ENCODE data around the gene CRYGS.
"Not testable (repeated sequence)": the region's sequence is repeated elsewhere in the genome, so short reads cannot be mapped to it uniquely, and the experiment has no call there.

CRYGS gene

DNA sequence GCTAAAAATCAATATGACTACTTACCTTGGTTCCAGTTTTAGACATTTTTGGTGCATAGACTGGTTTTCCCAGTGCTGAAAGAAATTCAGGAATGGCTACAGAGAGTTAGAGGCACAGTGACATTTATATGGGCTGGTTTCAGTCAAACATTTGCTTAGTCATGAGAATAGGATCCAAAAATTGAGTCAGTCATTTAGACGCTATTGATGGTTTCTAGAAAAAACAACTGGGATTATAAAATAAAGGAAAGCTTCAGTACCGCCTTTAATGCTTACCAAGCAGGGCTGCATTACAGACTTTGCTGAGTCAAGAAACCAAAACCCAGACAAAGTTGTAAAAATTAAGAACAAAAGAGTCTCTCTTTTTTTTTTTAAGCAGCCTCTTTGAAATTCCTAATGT lies at the start of gene CRYGS:
Gene CRYGS, minus strand, starts transcription at position 100 of the 400 bp plus-strand sequence. Its CDS starts 54 bp downstream, at position 46.
- DNase-seq, result no peak

DNA sequence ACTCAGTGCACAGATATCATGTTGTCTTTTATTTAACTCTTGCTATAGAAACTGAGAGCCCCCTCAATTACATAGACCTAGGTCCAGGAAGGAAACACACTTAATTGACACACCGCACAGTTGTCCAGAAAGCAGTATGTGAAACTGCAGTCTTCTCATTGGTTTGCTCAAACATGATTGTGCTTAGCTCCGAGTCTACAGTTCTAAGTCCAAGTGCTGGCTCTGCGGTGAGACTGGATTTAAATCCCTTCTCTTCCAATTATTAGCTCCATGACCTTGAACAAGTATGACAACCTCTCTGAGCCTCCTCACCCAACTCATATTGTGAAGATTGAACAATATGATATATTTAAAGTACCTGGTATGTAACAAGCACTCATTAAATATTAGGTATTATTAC lies 49.7 kb upstream of the CRYGS start:
- DNase-seq, result no peak

DNA sequence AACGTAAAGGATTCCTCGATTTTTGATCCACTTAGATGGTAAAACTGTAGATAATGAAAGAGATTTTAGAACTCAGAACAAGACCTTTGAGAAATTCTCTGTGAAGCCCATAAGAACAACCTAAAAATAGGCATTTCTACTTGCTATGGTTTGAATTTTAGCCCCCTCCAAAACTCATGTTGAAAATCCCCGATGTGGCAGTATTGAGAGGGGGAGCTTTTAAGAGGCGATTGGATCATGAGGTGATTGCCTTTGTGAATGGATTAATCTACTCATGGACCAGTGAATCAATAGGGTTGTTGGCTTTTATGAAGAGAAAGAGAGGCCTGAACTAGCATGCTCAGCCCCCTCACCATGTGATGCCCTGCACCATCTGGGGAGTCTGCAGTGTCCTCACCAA lies 48.5 kb upstream of the CRYGS start:
- no peak for DNase-seq

DNA sequence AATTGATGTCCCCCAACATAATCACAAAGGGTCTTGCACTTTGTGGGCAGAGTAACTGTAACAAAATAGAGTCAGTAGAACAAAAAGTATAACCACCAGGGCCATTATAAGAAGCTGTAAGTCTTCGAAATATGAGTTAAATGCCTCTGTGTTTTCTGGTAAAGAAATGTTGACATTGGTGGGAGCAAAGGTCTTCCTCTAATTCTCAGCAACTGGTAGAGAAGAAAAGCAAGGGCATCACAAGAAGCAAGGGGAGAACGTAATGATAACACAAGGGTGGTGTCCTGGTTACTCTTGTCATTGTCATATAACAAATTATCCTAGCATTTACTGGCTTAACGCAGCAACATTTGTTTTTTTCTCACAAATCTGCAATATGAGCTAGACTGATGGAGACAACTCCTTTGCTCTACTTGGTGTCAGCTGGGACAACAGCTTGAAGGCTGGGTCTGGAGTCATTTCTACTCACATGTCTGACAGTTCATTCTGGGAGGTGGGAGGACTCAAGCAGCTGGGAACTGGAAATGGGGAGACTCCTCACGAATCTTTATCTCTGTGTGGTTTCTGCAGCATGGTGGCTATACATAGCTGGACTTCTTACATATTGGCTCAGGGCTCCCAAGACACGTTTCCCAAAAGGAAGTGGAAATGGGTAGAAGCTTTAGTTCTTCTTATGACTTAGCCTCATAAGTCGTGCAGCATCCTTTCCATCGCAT lies 46.6 kb upstream of the CRYGS start:
- DNase-seq, result no peak

DNA sequence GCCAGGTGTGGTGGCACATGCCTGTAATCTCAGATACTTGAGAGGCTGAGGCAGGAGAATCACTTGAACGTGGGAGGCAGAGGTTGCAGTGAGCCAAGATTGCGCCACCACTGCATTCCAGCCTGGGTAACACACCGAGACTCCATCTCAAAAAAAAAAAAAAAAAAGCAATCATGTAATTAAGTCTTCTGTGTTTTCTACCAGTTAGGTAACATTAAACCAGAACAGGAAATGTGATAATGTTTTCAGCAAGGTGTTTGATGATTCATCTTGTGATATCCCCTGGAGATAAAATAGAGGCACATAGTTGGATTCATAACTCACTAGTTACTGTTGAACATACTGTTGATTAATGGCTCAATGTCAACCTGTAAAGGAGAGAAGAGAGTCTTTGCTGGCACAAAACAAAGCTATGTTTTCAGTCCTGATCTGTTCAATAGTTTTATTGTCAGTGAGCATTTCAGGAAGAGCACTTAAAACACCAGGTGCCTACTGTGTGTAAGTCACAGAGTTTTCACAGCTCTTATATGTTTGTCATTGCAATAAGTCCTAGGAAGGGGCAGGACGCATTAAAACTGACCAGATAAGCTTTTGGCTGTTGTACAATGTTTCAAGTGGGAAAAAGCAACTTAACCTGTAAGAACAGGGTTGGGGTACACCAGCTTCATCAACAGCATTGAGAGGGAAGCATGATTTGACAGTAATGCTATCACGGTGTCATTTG lies 45.8 kb upstream of the CRYGS start:
- no peak for DNase-seq

DNA sequence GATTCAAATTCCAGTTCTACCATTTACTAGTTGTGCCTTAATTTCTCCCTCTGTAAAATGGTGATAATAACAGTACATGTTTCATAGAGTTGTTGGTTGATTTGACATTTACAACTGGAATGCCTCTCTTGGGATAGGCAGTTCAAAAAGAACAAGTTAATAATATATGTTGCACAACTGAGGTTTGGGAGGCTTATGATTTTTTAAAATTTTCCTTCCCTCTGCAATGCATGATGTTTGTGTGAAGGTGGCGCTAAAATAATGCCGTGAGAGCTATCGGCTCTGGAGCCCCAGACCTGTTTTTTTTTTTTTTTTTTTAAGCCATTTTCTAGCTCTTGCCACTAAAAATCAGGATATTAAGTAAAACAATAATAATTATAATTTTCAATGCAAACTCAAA lies 44.9 kb upstream of the CRYGS start:
- no peak for DNase-seq

DNA sequence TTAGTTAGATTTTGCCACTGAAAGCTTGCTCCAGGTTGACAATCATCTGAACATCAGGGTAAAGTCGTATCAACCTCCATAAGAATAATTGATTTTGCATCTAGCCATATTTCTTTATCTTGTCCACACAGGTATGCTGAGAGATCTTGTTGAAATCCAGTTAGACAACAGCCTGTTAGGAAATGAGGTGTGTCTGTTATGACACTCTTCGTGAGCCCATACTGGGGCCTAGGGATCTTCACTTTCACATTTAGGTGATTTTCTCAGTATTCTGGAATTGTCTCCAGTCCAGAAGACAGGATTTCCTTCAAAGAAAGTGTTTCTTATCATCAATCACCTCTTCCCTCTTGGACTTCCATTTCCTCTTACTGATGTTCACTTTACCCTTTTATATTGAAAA lies 44.5 kb upstream of the CRYGS start:
- DNase-seq, result no peak

DNA sequence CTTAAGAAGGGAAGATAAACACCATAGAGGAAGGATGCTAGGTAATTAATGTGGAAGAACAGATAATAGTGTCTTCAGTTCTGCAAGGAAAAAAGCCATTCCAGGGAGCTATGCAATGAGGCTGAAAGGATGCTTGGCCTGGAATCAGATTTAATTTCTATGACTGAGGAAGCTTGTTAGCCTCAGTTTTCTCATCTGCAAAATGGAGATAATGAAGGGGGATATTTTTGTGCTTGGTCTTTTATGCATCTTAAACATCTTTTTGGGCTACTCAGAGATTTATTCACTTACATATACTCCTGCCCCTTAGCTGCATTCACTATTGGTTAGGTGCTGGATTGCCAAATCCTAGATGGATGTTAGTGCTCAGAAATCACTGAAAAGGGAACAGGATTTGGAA lies 43.0 kb upstream of the CRYGS start:
- DNase-seq, result no peak

DNA sequence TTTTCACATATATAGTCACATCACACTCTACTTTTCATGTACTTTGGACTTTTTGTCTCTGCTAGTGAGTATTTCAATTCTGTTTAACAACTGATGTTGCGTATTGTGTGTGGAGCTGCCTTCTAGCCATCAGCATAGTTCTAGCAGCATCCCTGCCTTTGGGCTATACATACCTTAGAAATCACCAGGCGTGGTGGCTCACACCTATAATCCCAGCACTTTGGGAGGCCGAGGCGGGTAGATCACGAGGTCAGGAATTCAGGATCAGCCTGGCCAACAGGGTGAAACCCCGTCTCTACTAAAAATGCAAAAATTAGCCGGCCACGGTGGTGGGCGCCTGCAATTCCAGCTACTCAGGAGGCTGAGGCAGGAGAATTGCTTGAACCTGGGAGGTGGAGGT lies 42.1 kb upstream of the CRYGS start:
- not testable (repeated sequence) for DNase-seq

DNA sequence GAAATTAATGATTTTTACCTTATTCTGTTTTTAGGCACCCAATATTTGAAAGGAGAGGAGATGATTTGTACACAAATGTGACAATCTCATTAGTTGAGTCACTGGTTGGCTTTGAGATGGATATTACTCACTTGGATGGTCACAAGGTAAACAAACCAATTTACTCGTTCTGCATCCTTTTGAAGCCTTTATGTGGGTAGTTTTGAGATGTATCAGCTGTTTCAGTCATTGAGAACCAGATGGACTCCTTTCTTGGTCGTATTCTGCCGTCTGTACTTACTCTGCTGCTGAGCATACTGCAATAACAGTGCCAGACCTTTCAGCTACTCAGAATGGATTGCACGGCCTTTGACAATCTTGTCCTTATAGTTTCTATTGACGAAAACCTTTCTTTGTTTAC lies 39.7 kb upstream of the CRYGS start:
- DNase-seq, result no peak

DNA sequence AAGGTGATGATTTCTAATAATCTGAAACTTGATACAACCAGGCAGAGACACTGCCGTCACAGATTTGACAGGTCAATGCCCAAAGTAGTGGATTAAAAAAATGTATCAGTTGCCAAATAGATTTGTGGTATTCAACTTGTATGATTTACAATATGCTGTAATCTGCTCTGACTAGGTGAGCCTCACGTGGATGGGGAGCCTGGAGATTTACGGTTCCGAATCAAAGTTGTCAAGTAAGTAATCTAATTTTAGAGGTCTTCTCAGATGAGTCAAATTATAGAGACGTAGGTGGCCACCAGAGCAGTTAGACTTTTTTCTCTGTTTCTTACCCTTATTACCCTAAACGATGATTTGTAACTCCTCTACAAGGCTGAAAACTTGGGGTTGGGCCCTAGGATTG lies 38.4 kb upstream of the CRYGS start:
- no peak for DNase-seq

DNA sequence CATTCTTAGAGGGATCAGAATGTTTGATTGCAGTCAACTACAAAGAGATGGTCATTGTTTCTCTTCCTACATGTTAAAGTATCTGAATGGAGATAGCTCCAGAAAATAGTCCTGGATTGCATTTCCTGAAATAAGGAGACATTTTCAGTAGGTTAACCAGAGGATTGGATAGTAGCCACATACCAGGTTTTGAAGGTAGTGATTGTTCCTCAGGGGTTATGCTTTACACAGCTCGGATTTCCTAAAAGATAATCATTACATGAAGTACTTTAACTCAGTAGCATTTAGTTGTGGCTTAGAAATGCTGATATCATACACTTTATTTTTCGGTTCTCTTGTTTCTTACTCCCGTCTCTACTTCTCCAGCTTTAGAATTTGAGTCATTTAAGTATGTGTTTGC lies 36.6 kb upstream of the CRYGS start:
- DNase-seq, result no peak

DNA sequence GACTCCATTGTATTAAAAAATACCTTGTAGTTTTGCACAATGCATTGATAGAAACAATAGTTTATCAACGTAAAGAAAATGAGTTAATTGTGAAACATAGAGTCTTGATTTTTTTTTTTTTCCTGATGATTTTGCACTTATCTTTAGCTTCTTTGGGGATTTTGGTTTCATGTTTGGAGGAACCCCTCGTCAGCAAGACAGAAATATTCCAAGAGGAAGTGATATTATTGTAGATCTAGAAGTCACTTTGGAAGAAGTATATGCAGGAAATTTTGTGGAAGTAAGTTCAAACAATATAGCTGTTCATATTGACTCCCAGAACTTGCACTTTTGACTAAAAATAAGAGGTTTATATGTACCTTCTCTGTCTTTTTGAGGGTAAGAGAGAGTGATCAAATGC lies 33.3 kb upstream of the CRYGS start:
- DNase-seq, result no peak

DNA sequence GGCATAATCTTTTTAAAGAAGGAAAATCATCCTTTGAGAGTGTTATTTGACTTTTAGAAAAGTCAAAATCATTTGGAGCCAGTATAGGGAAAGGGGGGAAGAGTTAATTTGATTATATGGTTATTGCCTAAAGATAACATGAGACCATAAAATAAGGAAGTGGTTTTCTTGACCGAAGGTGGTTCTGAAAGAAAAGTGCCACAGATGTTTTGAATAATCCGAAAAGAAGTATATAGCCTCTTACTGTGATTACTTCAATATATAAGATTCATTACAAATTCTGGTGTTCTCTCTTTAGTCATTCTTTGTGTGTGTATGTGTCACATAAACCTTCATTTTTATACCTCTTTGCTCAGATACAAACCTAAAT lies 27.4 kb upstream of the CRYGS start:
- DNase-seq, result no peak

DNA sequence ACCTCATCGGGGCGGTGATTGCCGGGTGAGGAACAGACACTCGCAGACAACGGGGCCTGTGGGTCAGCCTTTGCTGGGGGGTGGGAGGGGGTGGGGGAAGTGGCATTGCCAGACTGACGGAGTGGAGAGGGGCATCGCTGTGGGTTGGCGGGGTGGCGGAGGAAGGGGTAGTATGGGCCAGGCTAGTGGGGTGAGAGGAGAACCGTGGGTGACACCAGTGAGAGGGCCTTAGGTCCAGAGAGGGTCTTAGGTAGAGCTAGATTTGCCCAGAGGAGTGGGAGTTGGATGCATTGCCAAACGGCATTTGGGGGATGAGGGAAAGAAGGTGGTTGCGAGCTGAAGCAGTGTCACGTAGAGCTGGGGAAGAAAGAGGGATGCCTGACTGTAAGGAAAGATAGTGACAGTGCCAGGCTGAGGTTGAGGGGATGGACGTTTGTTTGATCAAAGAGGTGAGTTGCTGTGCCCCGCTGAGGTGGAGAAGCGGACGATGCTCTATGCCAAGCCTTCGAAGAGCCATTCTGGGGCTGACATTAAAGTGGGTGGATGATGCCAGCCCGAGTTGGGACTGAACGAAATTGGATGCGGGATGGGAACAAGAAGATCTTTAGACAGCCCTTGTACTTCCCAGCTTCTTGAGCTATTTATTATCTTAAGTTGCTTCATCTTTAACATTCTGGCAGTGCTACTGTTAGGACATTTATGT lies 26.9 kb upstream of the CRYGS start:
- peak in 2 of 6 experiments; percentile 6 to 24 for DNase-seq

DNA sequence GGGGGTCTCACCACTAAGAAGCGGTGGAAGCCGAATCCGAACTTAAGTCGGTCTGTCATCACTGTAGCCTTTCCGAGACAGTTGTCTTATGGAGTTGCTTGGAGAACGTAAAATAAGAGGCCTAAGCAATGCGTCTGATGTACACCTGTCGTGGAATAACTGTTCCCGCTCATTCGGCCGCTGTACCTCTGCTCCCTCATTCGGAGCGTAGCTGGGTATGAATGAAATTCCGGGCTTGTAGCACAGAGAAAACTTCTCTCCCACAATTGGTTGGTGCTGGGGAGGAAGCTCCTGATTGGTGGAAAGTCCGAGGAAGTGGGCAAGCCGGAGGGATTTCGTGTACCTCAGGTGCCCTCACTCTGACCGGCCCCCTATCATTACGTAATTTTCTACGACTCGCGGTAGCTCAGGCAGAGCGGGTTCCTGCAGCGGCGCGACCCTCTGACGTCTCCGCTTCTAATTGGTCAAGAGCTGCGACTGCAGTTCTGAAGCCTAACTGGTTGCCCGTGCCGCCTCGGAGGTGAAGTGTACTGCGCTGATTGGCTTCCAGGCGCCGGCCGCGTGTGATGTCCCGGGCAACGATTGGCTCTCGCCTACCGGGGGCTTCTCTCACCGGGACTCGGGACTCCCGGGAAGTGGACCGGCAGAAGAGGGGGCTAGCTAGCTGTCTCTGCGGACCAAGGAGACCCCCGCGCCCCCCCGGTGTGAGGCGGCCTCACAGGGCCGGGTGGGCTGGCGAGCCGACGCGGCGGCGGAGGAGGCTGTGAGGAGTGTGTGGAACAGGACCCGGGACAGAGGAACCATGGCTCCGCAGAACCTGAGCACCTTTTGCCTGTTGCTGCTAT lies 26.1 kb upstream of the CRYGS start, which contains the start of gene DNAJB11:
Gene DNAJB11, plus strand, starts transcription at position 625 of the 845 bp plus-strand sequence. Its CDS starts 178 bp downstream, at position 803.
- peak; percentile 91 to 99 (median 98) for DNase-seq

DNA sequence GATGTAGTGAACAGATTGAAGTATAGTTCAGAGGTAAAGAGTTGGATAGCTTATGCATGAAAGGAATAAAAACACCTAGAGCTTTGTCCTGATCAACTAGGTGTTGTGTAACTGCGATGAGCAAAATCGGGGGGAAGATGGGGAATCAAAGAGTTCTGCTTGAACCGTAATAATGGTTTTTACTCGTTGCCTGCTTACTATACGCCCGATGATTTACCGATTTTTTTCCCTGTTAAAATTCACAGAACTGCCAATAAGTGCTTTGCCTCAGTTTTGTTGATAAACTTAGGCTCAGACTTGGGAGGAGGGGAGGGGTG lies 25.6 kb upstream of the CRYGS start:
- no peak for DNase-seq

DNA sequence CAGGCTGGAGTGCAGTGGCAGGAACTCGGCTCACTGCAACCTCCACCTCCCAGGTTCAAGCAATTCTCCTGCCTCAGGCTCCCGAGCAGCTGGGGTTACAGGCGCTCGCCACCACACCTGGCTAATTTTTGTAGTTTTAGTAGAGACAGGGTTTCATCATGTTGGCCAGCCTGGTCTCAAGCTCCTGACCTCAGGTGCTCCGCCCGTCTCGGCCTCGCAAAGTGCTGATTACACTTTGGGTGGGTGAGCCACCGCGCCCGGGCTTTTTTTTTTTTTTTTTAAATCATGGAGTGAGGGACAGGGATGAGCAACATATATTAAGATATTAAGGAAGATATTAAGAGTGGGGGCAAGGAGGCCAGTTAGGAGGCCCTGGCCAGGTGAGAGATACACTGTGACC lies 25.2 kb upstream of the CRYGS start:
- not testable (repeated sequence) for DNase-seq

DNA sequence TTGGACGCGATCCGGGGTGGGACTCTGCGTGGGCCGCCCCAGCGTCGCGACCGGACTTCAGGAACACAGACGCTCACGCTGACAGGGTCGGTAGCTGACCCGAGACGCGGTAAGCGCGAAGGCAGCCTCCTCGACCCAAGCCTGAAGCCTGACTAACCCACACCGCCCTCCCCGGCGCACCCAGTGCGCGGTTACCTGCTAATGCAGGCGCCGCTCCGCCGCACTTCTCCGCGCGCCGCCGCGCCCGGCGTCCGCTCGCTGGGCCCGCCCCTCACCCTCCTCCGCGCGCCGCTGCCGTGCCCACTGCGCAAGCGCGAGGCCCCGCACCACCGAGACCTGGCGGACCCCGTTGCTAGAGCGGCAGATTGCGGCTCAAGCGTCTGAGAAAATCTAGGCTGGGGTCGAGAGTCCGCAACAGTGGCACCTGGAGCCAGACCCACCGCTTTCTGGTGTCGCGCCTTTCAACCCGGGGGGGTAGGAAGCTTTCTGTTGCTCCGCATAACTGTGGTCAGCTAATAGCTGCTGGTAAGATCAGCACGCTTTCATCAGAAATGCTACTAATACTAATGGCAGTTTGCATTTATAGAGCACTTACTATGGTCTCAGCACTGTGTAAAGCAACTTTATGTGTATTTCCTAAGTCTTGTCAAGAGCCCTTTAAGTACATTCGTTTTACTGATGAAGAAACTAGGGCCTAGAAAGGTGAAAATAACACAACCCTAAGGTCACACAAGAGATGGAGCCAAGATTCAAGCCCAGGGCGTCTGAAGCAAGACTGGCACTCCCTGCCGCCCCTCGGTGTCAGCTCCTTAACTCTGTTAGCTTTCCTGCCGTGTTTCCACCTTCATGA lies 23.1 kb upstream of the CRYGS start, which contains the start of gene TBCCD1:
Gene TBCCD1, minus strand, starts transcription at position 268 of the 850 bp plus-strand sequence. CDS start 3,010 bp downstream, outside the sequence.
- peak; percentile 88 to 98 (median 94) for DNase-seq

DNA sequence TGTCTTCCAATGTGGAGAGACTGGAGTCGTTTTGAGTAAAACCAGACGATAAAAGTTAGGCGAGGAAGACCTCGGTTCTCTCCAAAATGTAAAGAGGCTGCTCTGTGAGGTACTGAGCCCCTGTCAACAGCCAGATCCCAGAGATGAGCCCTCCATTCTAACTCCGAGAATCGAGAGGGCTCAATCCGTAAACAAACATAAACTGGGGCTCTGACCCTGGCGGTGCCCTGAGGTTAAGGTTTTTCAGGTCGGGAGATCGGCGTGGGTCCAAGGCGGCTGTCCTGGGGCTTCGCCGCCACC lies 22.5 kb upstream of the CRYGS start:
- DNase-seq, result no peak

DNA sequence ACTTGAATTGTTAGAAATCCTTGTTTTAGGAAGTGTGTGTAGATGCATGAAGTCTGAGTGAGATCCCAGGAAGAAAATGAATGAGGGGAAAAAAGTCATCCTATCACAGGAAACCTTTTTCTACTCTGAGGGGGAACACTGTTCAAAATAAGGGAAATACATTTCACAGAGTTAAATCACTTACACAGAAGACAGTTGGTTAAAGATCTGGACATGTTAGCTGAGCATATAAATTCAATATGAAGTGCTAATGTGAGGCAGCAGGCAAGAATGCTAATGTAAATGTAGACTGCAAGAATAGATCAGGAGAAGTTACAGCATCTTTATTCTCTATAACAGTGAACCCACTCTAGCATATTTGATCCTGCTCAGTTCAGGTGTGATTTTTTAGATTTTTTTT lies 20.4 kb upstream of the CRYGS start:
- no peak for DNase-seq

DNA sequence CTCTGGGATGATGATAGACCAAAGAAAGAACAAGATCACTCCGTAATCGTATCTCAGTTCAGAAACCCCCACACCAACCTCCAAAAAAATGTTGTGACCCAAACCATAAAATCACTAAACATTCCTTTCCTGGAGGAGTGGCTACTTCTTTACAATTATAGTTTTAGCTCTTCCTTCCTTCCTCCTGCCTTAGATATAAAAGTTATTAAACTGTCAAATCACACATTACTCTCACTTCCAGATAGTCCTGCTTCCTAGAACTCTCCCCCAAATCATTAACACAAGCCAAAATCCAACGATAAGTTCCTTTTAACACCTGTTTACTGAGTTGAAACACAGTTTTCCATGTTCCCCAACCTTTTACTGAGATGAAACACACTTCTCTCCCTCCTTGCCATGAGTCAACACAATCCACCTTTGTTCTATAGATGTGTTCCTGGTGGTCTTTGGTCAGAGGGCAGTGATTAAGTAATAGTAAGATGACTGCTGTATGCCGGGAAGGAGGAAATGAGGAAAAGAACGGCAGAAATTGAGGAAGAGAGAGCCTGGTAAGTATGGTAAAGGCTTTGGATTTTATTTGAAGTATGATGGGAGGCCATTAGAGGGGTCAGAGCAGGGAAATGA lies 8.3 kb upstream of the CRYGS start:
- DNase-seq, result no peak
